K562 (cell line): ENCODE data around the gene TRIO. TPM values are rescaled to one million over a fixed set of nuclear protein-coding genes. Genes with fewer than 3 reads are reported as not detected.

ENCODE experiments used
- ATAC-seq: fragments of 200-7000 bp; cut with Tn5 transposase; 3 replicates; pipeline ENCODE4 v1.9.1; 2020; ENCODE audit warnings: moderate library complexity
- BruUV-seq: library from RNA; stranded (reverse); fragments of 400-500 nt; replicated peaks from 2 replicates; lab custom pipeline; 2021; lab: Mats Ljungman, UMichigan
- CTCF ChIA-PET: fragments of 300-600 bp; formaldehyde crosslinking; extraction: SDS; loops from one replicate; lab custom pipeline; 2021; ENCODE audit warnings: low intra/inter-chr PET ratio; lab: Yijun Ruan, JAX
- POLR2A ChIA-PET: fragments of 300-600, 350-650 bp; sonication (Branson Sonifier 250); formaldehyde crosslinking; extraction: SDS; loops from one replicate; lab custom pipeline; 2021; ENCODE audit warnings: antibody characterized with exemption, inconsistent platforms; lab: Yijun Ruan, JAX
- DNase-seq, 4 experiments: peaks; one replicate each; pipeline versions ENCODE4 v3.0.0 to v3.0.0-alpha.2; 2011 to 2018; ENCODE audit warnings: low spot score in 3 of 4, mixed read lengths in 3 of 4; ENCODE audit errors: extremely low read depth in 1 of 4
- FAIRE-seq: peaks from 2 replicates; lab custom pipeline; 2011; peaks lifted over from hg19 to GRCh38; lab: Jason Lieb, UNC
- H2AFZ ChIP-seq: 2 replicates; pipeline ENCODE4 v1.6.0; 2011; ENCODE audit warnings: low read depth, low read length, control low read depth, inconsistent platforms
- H3K27ac ChIP-seq: fragments of 200-600 bp; 3 replicates; pipeline ENCODE4 v1.8.0; 2011; ENCODE audit warnings: low read depth, mild to moderate bottlenecking, control low read depth, inconsistent platforms, low read length, moderate library complexity, mixed read lengths; ENCODE audit errors: extremely low read depth
- H3K27me3 ChIP-seq, 2 experiments: fragments of 300-600 bp in 1 of 2; 2 replicates in 1 of 2; 3 replicates in 1 of 2; pipeline versions ENCODE4 v1.6.0 to v1.8.0; 2011; ENCODE audit warnings: inconsistent platforms in 2 of 2, low read length in 2 of 2, mild to moderate bottlenecking in 1 of 2, mixed read lengths in 1 of 2, moderate library complexity in 1 of 2; ENCODE audit not compliant: control insufficient read depth in 2 of 2, insufficient read depth in 2 of 2
- H3K36me3 ChIP-seq: fragments of 300-600 bp; 3 replicates; pipeline ENCODE4 v1.8.0; 2011; ENCODE audit warnings: mild to moderate bottlenecking, low read length, inconsistent platforms; ENCODE audit not compliant: control insufficient read depth, insufficient read depth
- H3K4me1 ChIP-seq, 2 experiments: fragments of 200-600 bp in 1 of 2; replicated peaks in 1 of 2; 2 replicates in 1 of 2; 3 replicates in 1 of 2; pipeline versions ENCODE4 v1.5.1 to v1.8.0; 2011; ENCODE audit warnings: inconsistent platforms in 2 of 2, low read length in 2 of 2, mild to moderate bottlenecking in 1 of 2, mixed read lengths in 1 of 2, moderate library complexity in 1 of 2; ENCODE audit not compliant: control insufficient read depth in 2 of 2, insufficient read depth in 2 of 2
- H3K4me2 ChIP-seq: 2 replicates; pipeline ENCODE4 v1.6.1; 2011; ENCODE audit warnings: low read length, control low read depth, inconsistent platforms, mixed read lengths; ENCODE audit not compliant: insufficient read depth
- H3K4me3 ChIP-seq: fragments of 200-600 bp; sonication (generic), shearing (Covaris generic); 2 replicates; pipeline ENCODE4 v1.5.1; 2016; ENCODE audit warnings: control low read depth, inconsistent platforms
- H3K79me2 ChIP-seq: fragments of 200-600 bp; 3 replicates; pipeline ENCODE4 v1.8.0; 2011; ENCODE audit warnings: low read length, inconsistent platforms; ENCODE audit not compliant: control insufficient read depth, insufficient read depth
- H3K9ac ChIP-seq, 2 experiments: 2 replicates each; pipeline versions ENCODE4 v1.6.0 to v1.6.1; 2011; ENCODE audit warnings: low read depth in 2 of 2, low read length in 2 of 2, control low read depth in 1 of 2, inconsistent platforms in 1 of 2, mild to moderate bottlenecking in 1 of 2, mixed read lengths in 1 of 2; ENCODE audit not compliant: insufficient read depth in 1 of 2
- H3K9me1 ChIP-seq: one replicate; pipeline ENCODE4 v1.6.0; 2011; ENCODE audit warnings: inconsistent platforms, mild to moderate bottlenecking, low read length, moderate library complexity; ENCODE audit not compliant: control insufficient read depth, insufficient read depth
- H3K9me3 ChIP-seq: replicated peaks from 2 replicates; pipeline ENCODE4 v1.5.1; 2011; ENCODE audit warnings: low read depth, low read length, inconsistent platforms; ENCODE audit not compliant: control insufficient read depth, insufficient read depth
- H4K20me1 ChIP-seq: replicated peaks from 2 replicates; pipeline ENCODE4 v1.6.1; 2011; ENCODE audit warnings: low read length, inconsistent platforms, mixed read lengths; ENCODE audit not compliant: control insufficient read depth, insufficient read depth
- EZH2 ChIP-seq: IDR thresholded peaks from 2 replicates; pipeline ENCODE4 v1.6.1; 2012; ENCODE audit warnings: low read depth, mild to moderate bottlenecking, inconsistent platforms, low read length, borderline replicate concordance
- FIP1L1 ChIP-seq: fragments of 200-400 bp; formaldehyde crosslinking; IDR thresholded peaks from 2 replicates; pipeline ENCODE4 v1.6.1; 2018; ENCODE audit warnings: mild to moderate bottlenecking, low read depth, low read length; ENCODE audit not compliant: poor library complexity, severe bottlenecking
- FOSL1 ChIP-seq: fragments of 200-800 bp; sonication (Bioruptor generic); conservative IDR thresholded peaks from 2 replicates; pipeline ENCODE4 v1.6.1; 2016; ENCODE audit warnings: missing genetic modification characterization, missing compliant biosample characterization
- IFI16 ChIP-seq: fragments of 250-450 bp; sonication (Bioruptor Pico); IDR thresholded peaks from 2 replicates; pipeline ENCODE4 v2.1.2; 2022; ENCODE audit warnings: mild to moderate bottlenecking, inconsistent platforms
- KHSRP ChIP-seq: fragments of 450-650 bp; IDR thresholded peaks from 2 replicates; pipeline ENCODE4 v1.6.1; 2017
- MED1 ChIP-seq: sonication (generic); formaldehyde crosslinking; IDR thresholded peaks from 2 replicates; pipeline ENCODE4 v1.8.1; 2023; ENCODE audit warnings: missing genetic modification reagents, borderline replicate concordance
- MYBL2 ChIP-seq, 2 experiments: fragments of 450-650 bp in 1 of 2; sonication (generic) in 1 of 2; formaldehyde crosslinking in 1 of 2; IDR thresholded peaks; 2 replicates each; pipeline versions ENCODE4 v1.6.1 to v1.8.1; 2017 to 2022; ENCODE audit warnings: borderline replicate concordance in 1 of 2, inconsistent platforms in 1 of 2, low read depth in 1 of 2, mild to moderate bottlenecking in 1 of 2, missing genetic modification reagents in 1 of 2, moderate library complexity in 1 of 2
- RFX1 ChIP-seq: fragments of 450-650 bp; IDR thresholded peaks from 2 replicates; pipeline ENCODE4 v1.6.1; 2016; ENCODE audit warnings: mild to moderate bottlenecking, moderate library complexity
- SMAD4 ChIP-seq: fragments of 250-450 bp; sonication (Bioruptor Pico); conservative IDR thresholded peaks from 2 replicates; pipeline ENCODE4 v1.8.0; 2021; ENCODE audit warnings: inconsistent platforms, mild to moderate bottlenecking, moderate library complexity
- SREBF1 ChIP-seq: fragments of 150-350 bp; IDR thresholded peaks from 2 replicates; pipeline ENCODE4 v1.6.1; 2014; ENCODE audit warnings: antibody characterized with exemption, low read depth, low read length, borderline replicate concordance
- ZBTB1 ChIP-seq: sonication (generic); formaldehyde crosslinking; IDR thresholded peaks from 2 replicates; pipeline ENCODE4 v1.8.1; 2023; ENCODE audit warnings: missing genetic modification reagents, low read depth, mild to moderate bottlenecking, borderline replicate concordance
- ZNF184 ChIP-seq: sonication (generic); formaldehyde crosslinking; IDR thresholded peaks from 2 replicates; pipeline ENCODE4 v1.5.0; 2020; ENCODE audit warnings: missing genetic modification reagents
- ZNF347 ChIP-seq: fragments of 450-650 bp; formaldehyde crosslinking; IDR thresholded peaks from 2 replicates; pipeline ENCODE4 v1.4.0; 2020; ENCODE audit warnings: low read depth, mild to moderate bottlenecking, moderate library complexity
- ZNF561 ChIP-seq: fragments of 450-650 bp; formaldehyde crosslinking; conservative IDR thresholded peaks from 2 replicates; pipeline ENCODE4 v1.4.0; 2020; ENCODE audit warnings: mild to moderate bottlenecking, moderate library complexity
- ZNF583 ChIP-seq: fragments of 250-450 bp; sonication (Bioruptor Pico); IDR thresholded peaks from 2 replicates; pipeline ENCODE4 v1.4.0; 2020
- WGBS: fragments of 100-300 bp; shearing (Covaris generic); methylation state at CpG from one replicate; pipeline ENCODE4 v1.1.6; 2016; ENCODE audit warnings: low coverage, mixed read lengths; ENCODE audit not compliant: insufficient coverage; ENCODE audit errors: missing lambda C conversion rate; 5-methylcytosine and 5-hydroxymethylcytosine counted together
- in situ Hi-C: fragments of 300-500 bp; cut with MboI; formaldehyde crosslinking; loops from 4 replicates; pipeline ENCODE4 v1.15.0; 2018; ENCODE audit warnings: inconsistent platforms, mixed read lengths
- intact Hi-C: fragments of 100-400 bp; cut with micrococcal nuclease; formaldehyde crosslinking; loops from 2 replicates; pipeline ENCODE4 v1.14.2; 2022
- polyA plus RNA-seq, 8 experiments: library from polyadenylated mRNA; depleted of rRNA in 4 of 8; stranded (reverse) in 5 of 8; unstranded in 3 of 8; fragments of >200 nt; fragmentation: Nextera tagmentation in 2 of 8; fragmentation: Illumina TruSeq in 1 of 8; extraction: Ambion mirVana in 2 of 8; extraction: Trizol in 1 of 8; gene quantifications; 2 replicates each; pipeline versions ENCODE4 v1.2.1 to v1.2.3, GENCODE V29; 2011 to 2014; ENCODE audit warnings: inconsistent platforms in 1 of 8, missing spikeins in 1 of 8
- total RNA-seq, 7 experiments: library from RNA; depleted of rRNA in 6 of 7; stranded (reverse); fragments of >200 nt in 6 of 7; fragmentation: Illumina TruSeq in 2 of 7; extraction: Trizol in 2 of 7; gene quantifications; 2 replicates each; pipeline versions ENCODE4 v1.2.1 to v1.2.3, GENCODE V29; 2011 to 2021; ENCODE audit warnings: low replicate concordance in 1 of 7
- TF ChIP-seq, protein P1 (sequence below): fragments of 250-450 bp; sonication (Bioruptor Pico); IDR thresholded peaks from 2 replicates; pipeline ENCODE4 v1.5.0; 2020; ENCODE audit warnings: mild to moderate bottlenecking
- TF ChIP-seq, protein P2 (sequence below): fragments of 450-650 bp; IDR thresholded peaks from 2 replicates; pipeline ENCODE4 v1.6.1; 2017; ENCODE audit warnings: antibody characterized with exemption, mild to moderate bottlenecking

TRIO gene
- total and polyA plus RNA-seq, 9 of the 15 experiments (the other 6 are each of a cell fraction or from before 2014, with no cell fraction given) = 0.24 to 5.0 (median 1.1) TPM

DNA sequence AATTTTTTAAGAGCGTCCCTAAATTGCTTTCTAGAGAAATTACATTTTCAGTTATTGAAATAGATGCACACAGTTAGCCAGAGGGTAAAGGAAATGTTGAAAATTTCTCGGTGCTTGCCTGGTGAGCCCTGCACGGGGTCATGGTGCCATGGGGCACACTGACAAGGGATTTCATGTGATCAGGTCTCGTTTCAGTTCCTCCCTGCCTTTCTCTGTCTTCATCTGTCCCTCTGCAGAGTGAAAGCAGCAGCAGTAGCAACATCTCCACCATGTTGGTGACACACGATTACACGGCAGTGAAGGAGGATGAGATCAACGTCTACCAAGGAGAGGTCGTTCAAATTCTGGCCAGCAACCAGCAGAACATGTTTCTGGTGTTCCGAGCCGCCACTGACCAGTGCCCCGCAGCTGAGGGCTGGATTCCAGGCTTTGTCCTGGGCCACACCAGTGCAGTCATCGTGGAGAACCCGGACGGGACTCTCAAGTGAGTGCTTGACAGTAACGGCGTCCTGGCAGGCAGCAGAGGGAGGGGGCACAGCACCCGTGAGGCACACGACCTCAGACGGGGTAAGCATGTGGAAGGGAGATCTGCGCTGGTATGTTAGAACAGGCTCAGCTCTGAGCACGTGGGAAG is 349.3 kb downstream of the TRIO start:
- Histone ChIP-seq H3K27ac (no peak overlapping the region), H3K9me3 (no peaks in the 10 kb centered on the region), H3K4me1 (no peaks in the 10 kb centered on the region; a peak in 1 of 5 replicates), H3K27me3 (peaks cover 37 to 58% of the 10 kb centered on the region in 2 experiments), H3K4me3 (no peak overlapping the region), H3K9ac (no peak overlapping the region), H3K9me1 (no peaks in the 10 kb centered on the region), H3K79me2 (no peaks in the 10 kb centered on the region), H2AFZ (no peak overlapping the region), H3K36me3 (no peaks in the 10 kb centered on the region), H3K4me2 (no peak overlapping the region), H4K20me1 (no peaks in the 10 kb centered on the region)
- in situ Hi-C loops (no loop called here), intact Hi-C loops (no loop called here)
- no TSS peak for BruUV-seq
- ATAC-seq (no peak), FAIRE-seq (no peak), DNase-seq (no peak)
- ChIA-PET CTCF (interaction anchor here (0.6 kb wide), 1 partner anchor 141 kb away, joined by 3 read pairs; no protein-coding TSS in a partner anchor), POLR2A (no interaction called here)
- under 1% methylated on average over 19 of the region's 21 CpGs for WGBS
- TF ChIP-seq ZNF184 (CRISPR knock-in tag) = no peak
- TF ChIP-seq FOSL1 (tag) = no peak
- TF ChIP-seq ZBTB1 (CRISPR knock-in tag) = no peak
- TF ChIP-seq IFI16 (CRISPR knock-in tag) = no peak
- TF ChIP-seq RFX1 = no peak
- TF ChIP-seq MYBL2 (IDR thresholded peaks at IDR 0.05; ENCODE audit: low read depth) = no peak
- TF ChIP-seq MYBL2 (CRISPR knock-in tag; IDR thresholded peaks at IDR 0.05; ENCODE audit: borderline replicate concordance) = no peak
- no peak for TF ChIP-seq ZNF561 (CRISPR knock-in tag)
- TF ChIP-seq ZNF583 = no peak
- no peak for TF ChIP-seq EZH2
- no peak for TF ChIP-seq SMAD4 (CRISPR knock-in tag)
- TF ChIP-seq MED1 = no peak
- no peak for TF ChIP-seq ZNF347 (CRISPR knock-in tag)
- TF ChIP-seq SREBF1 = no peak
- TF ChIP-seq, protein P1, sequence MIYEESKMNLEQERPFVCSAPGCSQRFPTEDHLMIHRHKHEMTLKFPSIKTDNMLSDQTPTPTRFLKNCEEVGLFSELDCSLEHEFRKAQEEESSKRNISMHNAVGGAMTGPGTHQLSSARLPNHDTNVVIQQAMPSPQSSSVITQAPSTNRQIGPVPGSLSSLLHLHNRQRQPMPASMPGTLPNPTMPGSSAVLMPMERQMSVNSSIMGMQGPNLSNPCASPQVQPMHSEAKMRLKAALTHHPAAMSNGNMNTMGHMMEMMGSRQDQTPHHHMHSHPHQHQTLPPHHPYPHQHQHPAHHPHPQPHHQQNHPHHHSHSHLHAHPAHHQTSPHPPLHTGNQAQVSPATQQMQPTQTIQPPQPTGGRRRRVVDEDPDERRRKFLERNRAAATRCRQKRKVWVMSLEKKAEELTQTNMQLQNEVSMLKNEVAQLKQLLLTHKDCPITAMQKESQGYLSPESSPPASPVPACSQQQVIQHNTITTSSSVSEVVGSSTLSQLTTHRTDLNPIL (CRISPR knock-in tag) = no peak
- TF ChIP-seq, protein P2, sequence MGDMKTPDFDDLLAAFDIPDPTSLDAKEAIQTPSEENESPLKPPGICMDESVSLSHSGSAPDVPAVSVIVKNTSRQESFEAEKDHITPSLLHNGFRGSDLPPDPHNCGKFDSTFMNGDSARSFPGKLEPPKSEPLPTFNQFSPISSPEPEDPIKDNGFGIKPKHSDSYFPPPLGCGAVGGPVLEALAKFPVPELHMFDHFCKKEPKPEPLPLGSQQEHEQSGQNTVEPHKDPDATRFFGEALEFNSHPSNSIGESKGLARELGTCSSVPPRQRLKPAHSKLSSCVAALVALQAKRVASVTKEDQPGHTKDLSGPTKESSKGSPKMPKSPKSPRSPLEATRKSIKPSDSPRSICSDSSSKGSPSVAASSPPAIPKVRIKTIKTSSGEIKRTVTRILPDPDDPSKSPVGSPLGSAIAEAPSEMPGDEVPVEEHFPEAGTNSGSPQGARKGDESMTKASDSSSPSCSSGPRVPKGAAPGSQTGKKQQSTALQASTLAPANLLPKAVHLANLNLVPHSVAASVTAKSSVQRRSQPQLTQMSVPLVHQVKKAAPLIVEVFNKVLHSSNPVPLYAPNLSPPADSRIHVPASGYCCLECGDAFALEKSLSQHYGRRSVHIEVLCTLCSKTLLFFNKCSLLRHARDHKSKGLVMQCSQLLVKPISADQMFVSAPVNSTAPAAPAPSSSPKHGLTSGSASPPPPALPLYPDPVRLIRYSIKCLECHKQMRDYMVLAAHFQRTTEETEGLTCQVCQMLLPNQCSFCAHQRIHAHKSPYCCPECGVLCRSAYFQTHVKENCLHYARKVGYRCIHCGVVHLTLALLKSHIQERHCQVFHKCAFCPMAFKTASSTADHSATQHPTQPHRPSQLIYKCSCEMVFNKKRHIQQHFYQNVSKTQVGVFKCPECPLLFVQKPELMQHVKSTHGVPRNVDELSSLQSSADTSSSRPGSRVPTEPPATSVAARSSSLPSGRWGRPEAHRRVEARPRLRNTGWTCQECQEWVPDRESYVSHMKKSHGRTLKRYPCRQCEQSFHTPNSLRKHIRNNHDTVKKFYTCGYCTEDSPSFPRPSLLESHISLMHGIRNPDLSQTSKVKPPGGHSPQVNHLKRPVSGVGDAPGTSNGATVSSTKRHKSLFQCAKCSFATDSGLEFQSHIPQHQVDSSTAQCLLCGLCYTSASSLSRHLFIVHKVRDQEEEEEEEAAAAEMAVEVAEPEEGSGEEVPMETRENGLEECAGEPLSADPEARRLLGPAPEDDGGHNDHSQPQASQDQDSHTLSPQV = no peak
- TF ChIP-seq KHSRP = no peak
- no peak for TF ChIP-seq FIP1L1
